Neural progenitor cell (in vitro differentiated cells): ENCODE measurements around the gene FKBP1B. TPM values are rescaled to one million over a fixed set of nuclear protein-coding genes. Genes with fewer than 3 reads are reported as not detected.

Experiments
- DNase-seq: peaks from one replicate; pipeline ENCODE4 v3.0.0-alpha.2; 2016; ENCODE audit warnings: low spot score
- H2AFZ ChIP-seq: fragments of 200-600 bp; sonication (generic); replicated peaks from 2 replicates; pipeline ENCODE4 v1.6.1; 2016; ENCODE audit warnings: antibody characterized with exemption
- H3F3A ChIP-seq: fragments of 200-600 bp; sonication (generic); 2 replicates; pipeline ENCODE4 v1.6.1; 2016; ENCODE audit warnings: antibody characterized with exemption, low read depth
- H3K27ac ChIP-seq: fragments of 200-600 bp; sonication (generic); 2 replicates; pipeline ENCODE4 v1.5.1; 2016; ENCODE audit warnings: mild to moderate bottlenecking
- H3K27me3 ChIP-seq: fragments of 200-600 bp; sonication (generic); 2 replicates; pipeline ENCODE4 v1.6.1; 2016; ENCODE audit warnings: mild to moderate bottlenecking, moderate library complexity
- H3K36me3 ChIP-seq: fragments of 200-600 bp; sonication (generic); 2 replicates; pipeline ENCODE4 v1.5.1; 2016
- H3K4me1 ChIP-seq: fragments of 200-600 bp; sonication (generic); 2 replicates; pipeline ENCODE4 v1.6.1; 2016; ENCODE audit warnings: mixed run types
- H3K4me2 ChIP-seq: fragments of 200-600 bp; sonication (generic); 2 replicates; pipeline ENCODE4 v1.6.1; 2016
- H3K4me3 ChIP-seq: fragments of 200-600 bp; sonication (generic); 2 replicates; pipeline ENCODE4 v1.5.1; 2016
- H3K79me2 ChIP-seq: fragments of 200-600 bp; sonication (generic); 2 replicates; pipeline ENCODE4 v1.6.1; 2016; ENCODE audit warnings: low read depth
- H3K9ac ChIP-seq: fragments of 200-600 bp; sonication (generic); 2 replicates; pipeline ENCODE4 v1.6.1; 2016
- H3K9me3 ChIP-seq: fragments of 200-600 bp; sonication (generic); 2 replicates; pipeline ENCODE4 v1.5.1; 2016; ENCODE audit warnings: low read depth
- H4K20me1 ChIP-seq: fragments of 200-600 bp; sonication (generic); 2 replicates; pipeline ENCODE4 v1.6.1; 2016; ENCODE audit warnings: low read depth
- H3K27ac Mint-ChIP-seq: 3 replicates; pipeline ENCODE4 v1.8.0; 2021; ENCODE audit warnings: mixed read lengths
- H3K27me3 Mint-ChIP-seq: 2 replicates; pipeline ENCODE4 v1.8.0; 2022; ENCODE audit warnings: low read depth, mild to moderate bottlenecking, inconsistent platforms, moderate library complexity, mixed read lengths; ENCODE audit not compliant: insufficient read depth
- H3K36me3 Mint-ChIP-seq: 3 replicates; pipeline ENCODE4 v1.8.0; 2021; ENCODE audit warnings: mixed read lengths
- H3K4me1 Mint-ChIP-seq: 3 replicates; pipeline ENCODE4 v1.8.0; 2021; ENCODE audit warnings: mixed read lengths
- H3K4me3 Mint-ChIP-seq: 3 replicates; pipeline ENCODE4 v1.8.0; 2021; ENCODE audit warnings: mild to moderate bottlenecking, moderate library complexity, mixed read lengths
- H3K9me3 Mint-ChIP-seq: 3 replicates; pipeline ENCODE4 v1.8.0; 2020; ENCODE audit warnings: mixed read lengths
- CTCF ChIP-seq: fragments of 200-600 bp; sonication (generic); IDR thresholded peaks from 2 replicates; pipeline ENCODE4 v1.5.1; 2017; ENCODE audit warnings: antibody characterized with exemption, mild to moderate bottlenecking
- EZH2 ChIP-seq: fragments of 200-600 bp; sonication (generic); IDR thresholded peaks from 2 replicates; pipeline ENCODE4 v1.6.1; 2017; ENCODE audit warnings: antibody characterized with exemption, mild to moderate bottlenecking, moderate library complexity
- EZH2phosphoT487 ChIP-seq: fragments of 200-600 bp; sonication (generic); IDR thresholded peaks from 2 replicates; pipeline ENCODE4 v1.6.1; 2017; ENCODE audit warnings: antibody characterized with exemption
- total RNA-seq: library from RNA; depleted of rRNA; stranded (reverse); fragments of >200 nt; gene quantifications from 2 replicates; pipeline ENCODE4 v1.2.3, GENCODE V29; 2015; ENCODE audit warnings: low replicate concordance

Gene FKBP1B
- total RNA-seq, 1 donor from 2014 or later, result 46.0 TPM

- Histone ChIP-seq H3K4me3 (no peak overlapping the region), H3K27ac (no peak overlapping the region)
Measured at GRCh38 chr2:24047703-24048033, 1.9 kb upstream of the FKBP1B start.

GRCh38 chr2:24048769-24049484 is 614 bp upstream of the FKBP1B start:
- TF ChIP-seq CTCF (no peak), EZH2phosphoT487 (no peak), EZH2 (no peak)
- Histone ChIP-seq H3K27ac (no peak overlapping the region), H3K4me1 (peaks cover 9% of the 10 kb centered on the region), H3K4me2 (peak overlapping the region; percentile 83), H3K9ac (no peak overlapping the region), H3K79me2 (peaks cover 30% of the 10 kb centered on the region), H3F3A (peaks cover 30% of the 10 kb centered on the region), H3K36me3 (no peaks in the 10 kb centered on the region), H3K27me3 (peaks cover 4% of the 10 kb centered on the region), H3K4me3 (peak overlapping the region; percentile 69), H3K9me3 (no peaks in the 10 kb centered on the region), H2AFZ (peak overlapping the region; percentile 64), H4K20me1 (no peaks in the 10 kb centered on the region)
- Mint-ChIP-seq H3K27me3 (peaks cover 3% of the 10 kb centered on the region), H3K36me3 (no peaks in the 10 kb centered on the region), H3K4me3 (no peak overlapping the region), H3K4me1 (peaks cover 18% of the 10 kb centered on the region), H3K27ac (no peak overlapping the region), H3K9me3 (no peaks in the 10 kb centered on the region)
- peak; percentile 19 for DNase-seq

More at GRCh38 chr2:24047703-24048033, 1.9 kb upstream of the FKBP1B start:
- Mint-ChIP-seq H3K9me3 (no peaks in the 10 kb centered on the region), H3K27me3 (peaks cover 3% of the 10 kb centered on the region), H3K36me3 (peaks cover 3% of the 10 kb centered on the region), H3K4me3 (peak overlapping the region; percentile 94), H3K27ac (no peak overlapping the region), H3K4me1 (peaks cover 18% of the 10 kb centered on the region)
- peaks cover 4% of the 10 kb centered on the region for H3K27me3 ChIP-seq
- H3K36me3 ChIP-seq, result no peaks in the 10 kb centered on the region
- no peak for TF ChIP-seq CTCF
- no peak for TF ChIP-seq EZH2
- TF ChIP-seq EZH2phosphoT487, result no peak
- H3K4me2 ChIP-seq, result peak overlapping the region; percentile 69
- no peaks in the 10 kb centered on the region for H4K20me1 ChIP-seq
- no peak overlapping the region for H3K9ac ChIP-seq
- peak overlapping the region; percentile 83 for H2AFZ ChIP-seq
- peaks cover 30% of the 10 kb centered on the region for H3F3A ChIP-seq
- peaks cover 9% of the 10 kb centered on the region for H3K4me1 ChIP-seq
- H3K9me3 ChIP-seq, result no peaks in the 10 kb centered on the region
- H3K79me2 ChIP-seq, result peaks cover 42% of the 10 kb centered on the region
- DNase-seq, result no peak

GRCh38 chr2:24050041-24050979 is 769 bp downstream of the FKBP1B start:
- H3K27me3 ChIP-seq, result peaks cover 4% of the 10 kb centered on the region
- H3K27me3 Mint-ChIP-seq, result peaks cover 3% of the 10 kb centered on the region
- H3K4me2 ChIP-seq, result peak overlapping the region; percentile 83
- H3K9me3 Mint-ChIP-seq, result no peaks in the 10 kb centered on the region
- TF ChIP-seq EZH2 (no peak), CTCF (no peak), EZH2phosphoT487 (no peak)
- H3K9ac ChIP-seq, result peak overlapping the region; percentile 29
- no peak overlapping the region for H3K27ac ChIP-seq
- peak overlapping the region; percentile 69 for H3K4me3 ChIP-seq
- H3K36me3 ChIP-seq, result no peaks in the 10 kb centered on the region
- H3K4me1 Mint-ChIP-seq, result peaks cover 15% of the 10 kb centered on the region
- peaks cover 30% of the 10 kb centered on the region for H3F3A ChIP-seq
- peaks cover 16% of the 10 kb centered on the region for H3K79me2 ChIP-seq
- no peaks in the 10 kb centered on the region for H4K20me1 ChIP-seq
- no peak overlapping the region for H3K4me3 Mint-ChIP-seq
- H3K27ac Mint-ChIP-seq, result no peak overlapping the region
- peak; percentile 65 for DNase-seq
- no peaks in the 10 kb centered on the region for H3K36me3 Mint-ChIP-seq
- peak overlapping the region; percentile 64 for H2AFZ ChIP-seq
- H3K4me1 ChIP-seq, result peaks cover 9% of the 10 kb centered on the region
- no peaks in the 10 kb centered on the region for H3K9me3 ChIP-seq
